ENCODE data around the gene FOXM1.

FOXM1 gene

DNA sequence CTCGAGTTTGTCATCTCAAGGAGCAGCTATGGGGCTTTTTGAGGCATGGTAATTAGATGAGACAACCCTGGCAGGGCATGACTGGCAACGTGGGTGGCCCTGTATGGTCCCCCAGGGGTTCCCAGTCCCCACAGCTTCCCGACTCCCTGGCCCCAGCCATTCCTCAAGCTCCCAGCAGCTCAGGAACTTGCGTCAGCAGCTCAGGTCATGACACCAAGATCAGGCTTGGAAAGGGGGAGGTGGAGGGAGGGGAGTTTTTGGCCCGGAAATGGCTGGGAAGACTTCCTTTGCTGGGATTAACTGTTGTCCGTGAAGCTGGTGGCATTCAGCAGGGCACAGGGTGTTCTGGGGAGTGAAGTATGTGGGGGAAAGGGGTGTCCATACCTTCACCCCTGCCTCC is 31.7 kb downstream of the FOXM1 start:
- in situ Hi-C loops (cut with MboI; ENCODE audit: low sequenced_read_pairs, unreplicated experiment) = no loop called here
- TF ChIP-seq, protein P1, sequence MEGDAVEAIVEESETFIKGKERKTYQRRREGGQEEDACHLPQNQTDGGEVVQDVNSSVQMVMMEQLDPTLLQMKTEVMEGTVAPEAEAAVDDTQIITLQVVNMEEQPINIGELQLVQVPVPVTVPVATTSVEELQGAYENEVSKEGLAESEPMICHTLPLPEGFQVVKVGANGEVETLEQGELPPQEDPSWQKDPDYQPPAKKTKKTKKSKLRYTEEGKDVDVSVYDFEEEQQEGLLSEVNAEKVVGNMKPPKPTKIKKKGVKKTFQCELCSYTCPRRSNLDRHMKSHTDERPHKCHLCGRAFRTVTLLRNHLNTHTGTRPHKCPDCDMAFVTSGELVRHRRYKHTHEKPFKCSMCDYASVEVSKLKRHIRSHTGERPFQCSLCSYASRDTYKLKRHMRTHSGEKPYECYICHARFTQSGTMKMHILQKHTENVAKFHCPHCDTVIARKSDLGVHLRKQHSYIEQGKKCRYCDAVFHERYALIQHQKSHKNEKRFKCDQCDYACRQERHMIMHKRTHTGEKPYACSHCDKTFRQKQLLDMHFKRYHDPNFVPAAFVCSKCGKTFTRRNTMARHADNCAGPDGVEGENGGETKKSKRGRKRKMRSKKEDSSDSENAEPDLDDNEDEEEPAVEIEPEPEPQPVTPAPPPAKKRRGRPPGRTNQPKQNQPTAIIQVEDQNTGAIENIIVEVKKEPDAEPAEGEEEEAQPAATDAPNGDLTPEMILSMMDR (IDR thresholded peaks at IDR 0.05; ENCODE audit: borderline replicate concordance, control extremely low read depth, extremely low read depth, insufficient read depth, missing control alignments) = no peak
- no peak for DNase-seq (ENCODE audit: low spot score)

DNA sequence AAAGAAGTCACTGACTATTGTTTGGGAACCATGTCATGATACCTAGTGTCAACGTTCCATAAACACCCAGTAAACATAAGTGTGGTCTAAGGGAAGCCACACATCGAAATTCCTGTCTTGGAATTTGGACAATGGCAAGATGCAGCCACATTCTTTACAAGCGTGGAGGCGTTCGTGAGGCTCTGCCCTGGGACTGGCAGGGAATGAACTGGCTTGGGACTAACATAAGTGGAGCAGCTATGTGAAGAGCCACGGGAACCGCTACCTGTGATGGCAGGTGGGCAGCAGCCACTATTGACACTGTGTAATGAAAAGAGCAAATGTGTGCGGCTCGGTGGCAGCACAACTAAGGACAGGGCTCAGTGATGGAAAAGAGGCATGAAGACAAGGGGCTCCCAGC is 32.2 kb downstream of the FOXM1 start:
- no peak for DNase-seq (ENCODE audit: low spot score)
- TF ChIP-seq, protein P1 (IDR thresholded peaks at IDR 0.05; ENCODE audit: borderline replicate concordance, control extremely low read depth, extremely low read depth, insufficient read depth, missing control alignments) = no peak
- in situ Hi-C loops (cut with MboI; ENCODE audit: low sequenced_read_pairs, unreplicated experiment) = no loop called here

DNA sequence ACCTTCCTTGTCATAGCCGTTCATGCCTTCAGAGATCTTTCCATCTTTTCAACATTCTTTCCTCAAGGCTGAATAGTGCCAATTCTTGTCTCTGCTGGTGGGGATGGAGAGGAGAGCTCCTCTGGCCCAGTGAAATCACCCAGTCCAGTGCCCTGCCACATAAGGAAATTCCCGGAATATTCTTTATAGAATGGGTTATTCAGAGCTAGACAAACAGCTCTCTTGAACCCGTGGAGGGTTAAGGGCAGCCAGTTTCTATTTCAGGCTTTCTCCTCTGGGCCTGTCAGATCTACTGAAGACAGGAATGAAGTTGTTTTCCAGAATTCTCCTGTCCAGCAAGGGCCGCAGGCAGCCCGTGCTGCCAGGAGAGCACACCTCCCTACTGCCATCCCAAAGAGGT is 34.0 kb downstream of the FOXM1 start:
- in situ Hi-C loops (cut with MboI; ENCODE audit: low sequenced_read_pairs, unreplicated experiment) = no loop called here
- TF ChIP-seq, protein P1 (IDR thresholded peaks at IDR 0.05; ENCODE audit: borderline replicate concordance, control extremely low read depth, extremely low read depth, insufficient read depth, missing control alignments) = no peak
- no peak for DNase-seq (ENCODE audit: low spot score)

DNA sequence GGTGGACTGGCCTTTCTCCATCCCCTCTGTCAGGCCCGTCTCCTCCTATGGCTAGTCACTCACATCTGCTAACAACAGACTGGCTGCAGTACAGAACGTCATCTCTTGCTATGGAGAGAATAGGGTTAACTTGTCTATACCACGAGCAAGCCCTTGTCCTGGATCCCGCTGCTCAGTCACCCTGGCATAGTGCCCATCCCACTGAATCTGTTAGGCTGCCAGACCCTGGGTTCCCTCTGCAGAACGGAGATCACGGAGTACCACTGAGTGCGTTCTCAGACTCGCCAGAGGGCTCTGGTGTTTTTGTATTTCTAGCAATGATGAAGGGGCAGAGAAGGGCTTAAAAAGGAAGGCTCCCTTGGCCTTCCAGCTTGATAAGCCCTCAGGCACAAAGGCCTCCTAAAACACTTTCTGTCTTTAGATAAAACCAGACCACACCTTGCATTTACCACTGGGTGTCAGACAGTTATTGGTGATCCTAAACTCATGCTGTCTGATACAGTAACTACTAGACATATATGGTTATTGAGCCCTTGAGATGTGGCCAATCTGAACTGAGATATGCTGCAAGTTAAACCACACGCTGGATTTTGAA is 35.8 kb downstream of the FOXM1 start:
- DNase-seq (ENCODE audit: low spot score) = no peak
- TF ChIP-seq, protein P1 (IDR thresholded peaks at IDR 0.05; ENCODE audit: borderline replicate concordance, control extremely low read depth, extremely low read depth, insufficient read depth, missing control alignments) = no peak
- in situ Hi-C loops (cut with MboI; ENCODE audit: low sequenced_read_pairs, unreplicated experiment) = no loop called here

DNA sequence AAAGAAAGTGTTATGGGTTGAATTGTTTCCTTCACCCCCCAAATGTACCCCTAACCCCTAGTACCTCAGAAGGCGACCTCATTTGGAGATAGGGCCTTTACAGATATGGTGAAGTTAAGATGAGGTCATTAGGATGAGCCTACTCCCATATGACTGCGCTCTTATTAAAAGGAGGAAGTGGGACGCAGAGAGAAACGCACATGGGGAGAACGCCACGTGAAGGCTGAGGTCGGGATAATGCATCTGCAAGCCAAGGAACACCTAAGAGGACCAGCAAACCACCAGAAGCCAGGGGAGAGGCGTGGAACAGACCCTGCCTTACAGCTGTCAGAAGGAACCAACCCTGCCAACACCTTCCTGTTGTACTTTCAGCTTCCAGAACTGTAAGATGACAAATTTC is 40.4 kb downstream of the FOXM1 start:
- no peak for DNase-seq (ENCODE audit: low spot score)
- in situ Hi-C loops (cut with MboI; ENCODE audit: low sequenced_read_pairs, unreplicated experiment) = no loop called here
- TF ChIP-seq, protein P1 (IDR thresholded peaks at IDR 0.05; ENCODE audit: borderline replicate concordance, control extremely low read depth, extremely low read depth, insufficient read depth, missing control alignments) = no peak

DNA sequence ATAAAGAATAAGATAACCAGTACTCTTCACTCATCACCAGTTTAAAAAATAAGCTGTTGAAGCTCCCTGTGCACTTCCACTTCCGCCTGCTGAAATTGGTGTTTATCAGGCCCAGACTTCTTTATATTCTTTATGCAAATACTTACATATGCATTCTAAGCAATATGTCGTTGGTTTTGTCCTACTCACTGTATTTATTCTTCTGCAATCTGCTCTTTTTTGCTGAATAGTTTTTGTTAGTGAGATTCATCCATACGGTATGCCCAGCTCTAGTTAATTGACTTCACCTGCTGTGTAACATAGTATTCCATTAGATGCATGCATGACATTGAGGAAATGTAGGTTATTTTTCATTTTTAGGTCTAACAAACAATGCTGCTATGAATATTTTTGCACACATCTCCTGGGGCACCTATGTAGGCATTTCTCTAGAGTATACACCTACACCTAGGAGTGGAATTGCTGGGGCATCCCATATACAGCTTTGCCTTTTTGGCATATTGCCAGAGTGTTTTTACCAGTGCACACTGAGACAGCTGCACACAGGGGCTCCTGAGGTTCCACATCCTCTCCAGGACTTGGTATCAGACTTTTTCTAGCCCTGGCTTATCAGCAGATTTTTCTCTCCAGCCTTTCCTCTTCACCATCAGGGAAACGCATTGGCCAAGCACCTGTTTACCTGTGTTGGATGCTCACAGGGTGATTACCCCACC is 41.1 kb downstream of the FOXM1 start:
- DNase-seq (ENCODE audit: low spot score) = no peak
- in situ Hi-C loops (cut with MboI; ENCODE audit: low sequenced_read_pairs, unreplicated experiment) = no loop called here
- TF ChIP-seq, protein P1 (IDR thresholded peaks at IDR 0.05; ENCODE audit: borderline replicate concordance, control extremely low read depth, extremely low read depth, insufficient read depth, missing control alignments) = no peak
